Measurements from ENCODE around the gene C11orf91.

The C11orf91 gene

GRCh38 chr11:33737362-33737821 lies 36.8 kb upstream of the C11orf91 start:
- peaks cover 7% of the 10 kb centered on the region for H3K36me3 ChIP-seq (replicated peaks)
- in situ Hi-C loops (cut with HindIII; ENCODE audit: low pct_ligation_motif_present, low sequenced_read_pairs) = no loop called here
- peak overlapping the region; percentile 96 for H3K27ac ChIP-seq
- no peak for TF ChIP-seq CTCF (IDR thresholded peaks at IDR 0.05; ENCODE audit: low read depth, low read length, missing control alignments)
- H3K4me3 ChIP-seq (ENCODE audit: low read depth, low read length) = no peak overlapping the region
- DNase-seq = no peak
- H3K27me3 ChIP-seq (replicated peaks) = no peaks in the 10 kb centered on the region

DNA sequence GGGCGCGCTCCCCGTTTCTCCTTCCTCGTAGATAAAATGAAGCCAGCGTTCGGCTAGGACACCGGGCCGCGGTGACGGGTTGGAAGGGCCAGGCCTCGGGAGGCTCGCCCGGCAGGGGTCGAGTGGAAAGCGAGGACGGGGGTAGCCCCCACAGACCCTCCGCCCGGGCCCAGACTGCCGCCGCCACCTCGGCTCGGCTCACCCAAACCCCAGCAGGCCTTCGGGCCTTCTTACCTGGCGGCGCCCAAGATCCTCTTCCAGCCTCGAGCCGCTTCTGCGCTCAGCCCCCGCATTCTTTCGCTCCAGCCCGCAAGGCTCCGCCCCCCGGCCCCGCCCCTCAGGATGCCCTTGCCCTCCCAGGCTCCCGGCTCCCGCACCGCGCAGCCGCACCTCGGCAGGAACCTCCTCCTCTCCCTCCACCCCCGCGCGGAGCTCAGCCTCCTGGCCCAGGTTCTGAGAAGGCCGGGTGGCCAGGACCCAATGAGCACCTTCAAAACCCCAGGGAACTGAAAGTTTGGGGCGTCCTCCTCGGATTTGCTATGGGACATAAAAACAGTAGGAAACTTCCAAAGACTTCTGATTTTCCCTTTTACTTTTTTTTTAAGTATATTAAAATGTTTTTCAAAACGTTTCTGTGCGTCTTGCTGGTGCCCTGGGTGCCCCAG lies 35.7 kb upstream of the C11orf91 start, which contains the start of gene CD59:
Gene CD59, minus strand, starts transcription at position 276 of the 665 bp plus-strand sequence. CDS start 13,978 bp downstream, outside the sequence.
- peak within 1 kb of the TSS; percentile 94 for H3K4me3 ChIP-seq (ENCODE audit: low read depth, low read length)
- peak within 1 kb of the TSS; percentile 96 for H3K27ac ChIP-seq
- DNase-seq = peak; percentile 93
- peaks cover 18% of the 10 kb centered on the region for H3K36me3 ChIP-seq (replicated peaks)
- in situ Hi-C loops (cut with HindIII; ENCODE audit: low pct_ligation_motif_present, low sequenced_read_pairs) = no loop called here
- no peak for TF ChIP-seq CTCF (IDR thresholded peaks at IDR 0.05; ENCODE audit: low read depth, low read length, missing control alignments)
- no peaks in the 10 kb centered on the region for H3K27me3 ChIP-seq (replicated peaks)

GRCh38 chr11:33735271-33736147 lies 34.9 kb upstream of the C11orf91 start:
- no peak for DNase-seq
- no peak for TF ChIP-seq CTCF (IDR thresholded peaks at IDR 0.05; ENCODE audit: low read depth, low read length, missing control alignments)
- H3K36me3 ChIP-seq (replicated peaks) = peaks cover 18% of the 10 kb centered on the region
- in situ Hi-C loops (cut with HindIII; ENCODE audit: low pct_ligation_motif_present, low sequenced_read_pairs) = no loop called here
- peak overlapping the region; percentile 94 for H3K4me3 ChIP-seq (ENCODE audit: low read depth, low read length)
- H3K27me3 ChIP-seq (replicated peaks) = no peaks in the 10 kb centered on the region
- H3K27ac ChIP-seq = peak overlapping the region; percentile 96

GRCh38 chr11:33734441-33735270 lies 34.0 kb upstream of the C11orf91 start:
- peaks cover 18% of the 10 kb centered on the region for H3K36me3 ChIP-seq (replicated peaks)
- DNase-seq = peak; percentile 30
- H3K4me3 ChIP-seq (ENCODE audit: low read depth, low read length) = peak overlapping the region; percentile 94
- in situ Hi-C loops (cut with HindIII; ENCODE audit: low pct_ligation_motif_present, low sequenced_read_pairs) = no loop called here
- peak overlapping the region; percentile 96 for H3K27ac ChIP-seq
- H3K27me3 ChIP-seq (replicated peaks) = no peaks in the 10 kb centered on the region
- no peak for TF ChIP-seq CTCF (IDR thresholded peaks at IDR 0.05; ENCODE audit: low read depth, low read length, missing control alignments)

DNA sequence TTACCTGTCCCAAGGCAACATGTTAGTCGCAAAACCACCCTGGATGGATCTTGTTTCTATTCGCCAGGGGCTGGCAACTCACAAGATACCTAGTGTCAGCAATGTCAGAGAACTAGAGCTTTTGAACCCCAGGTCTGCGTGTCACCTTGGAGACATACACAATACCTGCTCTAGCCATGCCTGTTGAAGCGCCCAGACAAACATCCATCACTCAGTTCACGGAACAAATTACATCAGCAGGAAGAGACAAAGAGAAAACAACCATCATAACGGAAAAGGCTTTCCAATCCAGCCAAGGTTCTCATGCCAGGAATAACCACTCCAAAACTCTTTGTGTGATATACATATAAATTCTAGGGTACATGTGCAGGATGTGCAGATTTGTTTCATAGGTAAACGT lies 33.4 kb upstream of the C11orf91 start:
- TF ChIP-seq CTCF (IDR thresholded peaks at IDR 0.05; ENCODE audit: low read depth, low read length, missing control alignments) = no peak
- in situ Hi-C loops (cut with HindIII; ENCODE audit: low pct_ligation_motif_present, low sequenced_read_pairs) = no loop called here
- peak overlapping the region; percentile 96 for H3K27ac ChIP-seq
- no peaks in the 10 kb centered on the region for H3K27me3 ChIP-seq (replicated peaks)
- peak overlapping the region; percentile 94 for H3K4me3 ChIP-seq (ENCODE audit: low read depth, low read length)
- no peak for DNase-seq
- peaks cover 21% of the 10 kb centered on the region for H3K36me3 ChIP-seq (replicated peaks)

Data from brain microvascular endothelial cell (primary cell).